GF-D8 (cell line): ENCODE results near the gene CD164L2.

Source experiments
- DNase-seq: peaks from one replicate; lab custom pipeline; 2025; lab: John Stamatoyannopoulos, UW

CD164L2 gene

DNA sequence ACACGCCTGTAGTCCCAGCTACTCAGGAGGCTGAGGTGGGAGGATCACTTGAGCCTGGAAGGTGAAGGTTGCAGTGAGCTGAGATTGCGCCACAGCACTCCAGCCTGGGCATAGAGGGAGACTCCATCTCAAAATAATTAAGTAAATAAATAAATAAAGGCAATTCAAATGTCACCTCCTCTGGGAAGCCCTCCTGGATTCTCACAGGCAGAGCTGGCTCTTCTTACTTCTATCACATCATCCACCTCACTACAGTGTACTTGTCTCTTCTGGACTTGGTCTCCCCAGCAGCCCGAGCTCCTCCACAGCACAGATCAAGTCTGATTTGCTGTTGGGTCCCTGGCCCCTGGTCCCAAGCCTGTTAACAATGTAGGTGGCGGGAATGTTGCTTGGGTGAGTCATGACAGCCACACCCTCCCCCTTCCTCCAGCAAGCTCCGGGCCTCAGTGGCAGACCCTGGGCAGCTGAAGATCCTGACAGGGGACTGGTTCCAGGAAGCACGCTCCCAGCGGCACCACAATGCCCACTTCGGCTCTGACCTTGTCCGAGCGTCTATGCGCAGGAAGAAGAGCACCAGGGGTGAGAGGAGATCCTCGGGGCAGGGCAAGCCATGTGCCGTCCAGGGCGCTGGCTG is 36.0 kb downstream of the CD164L2 start:
- no peak for DNase-seq

GRCh38 chr1:27346357-27346756 is 36.8 kb downstream of the CD164L2 start:
- DNase-seq: no peak

- DNase-seq: no peak
Observed at GRCh38 chr1:27345272-27345671, 37.9 kb downstream of the CD164L2 start.

- no peak for DNase-seq
Observed at GRCh38 chr1:27343639-27344025, 39.5 kb downstream of the CD164L2 start.

- DNase-seq: peak; percentile 93
Observed at GRCh38 chr1:27342778-27343638, 40.1 kb downstream of the CD164L2 start.

DNA sequence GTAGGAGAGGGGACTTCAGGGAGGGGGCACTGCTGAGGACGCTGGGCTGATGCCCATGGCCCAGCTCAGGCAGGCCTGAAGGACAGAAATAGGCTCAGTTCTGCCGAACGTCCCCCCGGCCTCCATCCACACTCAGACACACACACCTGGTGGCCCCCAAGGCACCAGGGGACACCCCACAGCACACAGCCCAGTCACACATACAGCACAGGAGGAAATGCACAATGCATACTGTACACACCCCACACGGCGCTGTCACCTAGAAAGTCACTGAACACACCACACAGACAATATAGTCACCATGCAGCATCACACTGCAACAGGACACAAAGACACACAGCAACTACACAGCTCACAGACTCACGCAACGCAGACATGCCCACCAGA is 40.7 kb downstream of the CD164L2 start:
- DNase-seq: no peak

DNA sequence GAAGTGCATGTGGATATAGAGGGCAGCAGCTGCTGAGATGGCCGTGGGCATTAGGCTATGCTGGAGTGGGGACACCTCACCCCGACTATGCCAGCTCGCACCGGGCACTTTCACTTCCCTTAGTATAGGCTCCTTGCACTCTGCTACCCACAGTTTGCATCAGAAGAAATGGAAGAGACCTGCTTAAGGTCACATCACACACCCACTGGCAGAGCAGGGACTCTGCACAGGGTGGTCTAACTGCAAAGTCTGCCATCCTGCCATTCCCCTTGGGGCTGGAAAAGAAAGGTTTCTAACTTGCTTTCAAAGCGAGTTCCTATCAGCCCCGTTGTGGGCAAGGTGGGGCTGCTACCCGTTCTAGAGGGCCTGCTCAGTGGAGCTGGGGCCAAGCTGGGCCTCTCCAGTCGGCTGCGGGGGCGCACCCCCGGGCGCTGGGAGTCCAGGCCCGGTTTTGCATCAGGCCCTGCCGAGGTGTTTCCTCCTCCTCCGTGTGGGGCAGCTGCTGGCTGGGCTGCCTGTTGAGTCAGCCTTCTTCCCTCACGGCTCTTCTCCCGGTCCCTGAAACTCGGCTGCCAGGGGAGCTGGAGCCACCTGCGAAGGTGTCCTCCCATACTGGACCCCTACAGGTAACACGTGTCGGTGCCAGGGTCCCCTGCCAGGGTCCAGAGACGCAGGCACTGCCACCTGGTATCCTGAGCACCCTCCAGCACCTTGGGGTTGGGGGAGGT is 41.4 kb downstream of the CD164L2 start, which contains the start of gene SYTL1:
SYTL1 (plus strand) TSS at position 498 of the 728 bp plus-strand sequence. CDS start 3,313 bp downstream, outside the sequence.
- DNase-seq: peak; percentile 71

- no peak for DNase-seq
Observed at GRCh38 chr1:27339213-27339612, 43.9 kb downstream of the CD164L2 start.

DNA sequence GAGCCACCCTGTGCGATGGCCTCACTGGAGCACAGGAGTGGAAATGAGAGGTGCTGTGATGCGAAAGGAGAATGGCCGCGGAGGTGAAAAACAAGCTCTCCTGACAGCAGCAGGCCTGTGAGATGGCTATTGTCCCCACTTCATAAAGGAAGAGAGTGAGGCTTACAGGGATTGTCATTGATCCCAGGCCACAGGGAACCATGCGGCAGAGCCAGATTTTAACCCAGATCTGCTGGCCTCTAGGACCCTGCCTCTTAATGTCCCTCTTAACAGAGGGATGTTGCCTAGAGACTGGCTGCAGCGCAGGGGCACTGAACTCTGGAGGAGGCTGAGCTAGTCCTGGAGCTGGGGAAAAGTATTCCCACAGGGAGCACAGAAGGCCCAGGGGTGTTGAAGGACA is 44.4 kb downstream of the CD164L2 start:
- no peak for DNase-seq

DNA sequence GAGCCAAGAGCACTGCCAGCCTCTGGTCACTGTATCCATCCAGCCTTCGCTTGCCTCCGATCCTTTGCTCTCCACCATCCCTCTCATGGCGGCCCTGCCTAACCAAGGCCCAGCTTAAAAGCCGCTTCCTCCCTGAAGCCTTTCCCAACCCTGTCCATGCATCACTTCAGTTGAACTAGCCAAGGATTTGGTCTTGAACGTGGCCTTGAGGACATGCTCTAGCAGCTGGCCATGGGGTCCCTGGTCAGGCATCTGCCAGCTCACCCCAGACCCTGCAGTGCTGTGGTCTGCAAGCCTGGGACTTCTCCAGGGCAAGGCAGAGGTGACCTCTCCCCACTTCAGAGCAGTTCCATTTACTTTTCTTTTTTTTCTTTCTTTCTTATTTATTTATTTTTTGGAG is 46.4 kb downstream of the CD164L2 start:
- no peak for DNase-seq

DNA sequence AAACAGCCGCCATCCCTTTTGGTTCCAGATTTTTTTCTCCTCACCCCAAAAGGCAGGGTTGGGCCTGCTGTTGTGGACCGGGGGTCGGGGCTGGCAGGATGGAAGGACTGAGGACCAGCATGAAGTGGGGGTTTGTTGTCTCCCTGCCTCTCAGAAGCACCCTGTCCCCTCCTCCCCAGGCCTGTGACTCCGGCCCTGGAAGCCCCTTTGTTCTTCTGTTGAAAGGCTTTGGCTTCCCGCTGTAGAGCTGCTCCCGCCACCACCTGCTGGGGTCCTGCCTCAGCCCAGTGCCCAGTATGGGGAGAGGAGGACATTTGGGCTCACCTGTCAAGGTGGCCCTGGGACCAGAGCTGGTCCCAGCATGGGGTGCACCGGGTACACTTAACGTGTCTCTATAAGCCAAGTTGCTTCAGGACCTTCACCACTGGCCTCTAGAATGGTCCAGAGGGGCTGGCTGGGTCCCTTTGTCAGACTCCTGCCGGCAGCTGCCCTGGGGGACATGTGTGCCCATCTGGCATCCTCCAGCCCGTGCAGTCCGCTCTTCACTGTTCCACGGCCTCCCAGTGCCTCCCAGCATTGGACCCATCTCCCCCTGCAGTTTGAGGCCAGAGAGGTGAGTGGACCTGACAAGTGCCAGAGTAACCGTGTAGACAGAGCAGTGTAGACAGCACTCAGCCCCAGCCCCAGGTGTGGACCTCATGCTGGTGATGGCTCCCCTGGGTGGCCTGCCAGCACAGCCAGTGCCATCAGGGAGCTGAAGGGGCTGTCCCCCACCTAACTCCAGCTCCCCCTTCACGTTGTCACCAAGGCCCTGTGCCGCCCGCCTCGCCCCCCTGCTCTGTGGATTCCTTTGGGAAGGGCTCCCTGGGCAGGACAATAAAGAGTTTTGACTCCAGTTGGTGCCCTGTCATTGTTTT is 47.4 kb downstream of the CD164L2 start:
- DNase-seq: no peak

DNA sequence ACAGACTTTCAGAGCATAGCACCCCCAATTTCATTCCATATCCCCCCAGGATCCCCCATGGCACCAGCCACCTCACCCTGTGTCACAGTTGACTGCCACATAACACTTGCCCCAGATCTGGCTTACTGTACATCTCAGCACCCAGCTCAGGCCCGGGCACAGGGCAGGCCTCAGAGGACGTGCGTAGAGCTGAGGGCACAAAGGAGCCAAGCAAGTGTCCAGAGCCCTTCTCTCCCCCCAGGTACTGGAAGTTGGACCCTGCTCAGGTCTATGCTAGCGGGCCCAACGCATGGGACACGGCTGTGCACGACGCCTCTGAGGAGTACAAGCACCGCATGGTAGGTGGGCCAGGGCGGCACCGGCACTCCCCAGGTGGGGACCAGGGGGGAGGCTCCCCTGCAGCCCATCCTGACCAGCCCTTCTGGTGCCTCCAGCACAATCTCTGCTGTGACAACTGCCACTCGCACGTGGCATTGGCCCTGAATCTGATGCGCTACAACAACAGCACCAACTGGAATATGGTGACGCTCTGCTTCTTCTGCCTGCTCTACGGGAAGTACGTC is 49.3 kb downstream of the CD164L2 start:
- DNase-seq: no peak

- DNase-seq: no peak
Observed at GRCh38 chr1:27332536-27333281, 50.4 kb downstream of the CD164L2 start.

GRCh38 chr1:27331922-27332321 is 51.2 kb downstream of the CD164L2 start:
- no peak for DNase-seq

DNA sequence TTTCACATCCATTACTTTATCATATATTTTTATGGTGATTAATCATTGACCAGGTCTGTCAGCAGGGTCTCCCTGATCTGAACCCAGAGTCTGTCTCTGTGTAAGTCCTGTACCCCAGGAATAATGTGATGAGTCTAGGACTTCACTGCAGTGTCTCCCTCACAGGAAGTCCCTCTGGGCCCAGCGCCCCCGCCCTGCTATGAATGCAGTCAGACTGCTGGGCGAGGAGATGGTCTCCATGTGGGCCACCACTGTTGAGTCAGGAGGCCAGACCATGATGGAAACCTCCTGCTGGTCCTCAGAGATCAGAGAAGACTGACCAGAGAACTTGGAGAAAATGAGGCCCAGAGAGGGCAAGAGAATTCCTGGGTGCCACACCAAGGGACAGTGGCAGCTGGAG is 51.7 kb downstream of the CD164L2 start:
- no peak for DNase-seq

- no peak for DNase-seq
Observed at GRCh38 chr1:27330786-27331185, 52.3 kb downstream of the CD164L2 start.
